Stimulated activated CD8-positive, alpha-beta memory T cell treated with anti-CD3 and anti-CD28 coated beads, Interleukin-4, amount 100 ng/mL, for 24 hours (primary cell): ENCODE data around the gene SESN3.
"Not testable (repeated sequence)": the region's sequence is repeated elsewhere in the genome, so short reads cannot be mapped to it uniquely, and the experiment has no call there.

Source experiments
- DNase-seq: peaks from one replicate; pipeline ENCODE4 v3.0.0-alpha.2; 2020; ENCODE audit warnings: low read depth

Gene SESN3

DNA sequence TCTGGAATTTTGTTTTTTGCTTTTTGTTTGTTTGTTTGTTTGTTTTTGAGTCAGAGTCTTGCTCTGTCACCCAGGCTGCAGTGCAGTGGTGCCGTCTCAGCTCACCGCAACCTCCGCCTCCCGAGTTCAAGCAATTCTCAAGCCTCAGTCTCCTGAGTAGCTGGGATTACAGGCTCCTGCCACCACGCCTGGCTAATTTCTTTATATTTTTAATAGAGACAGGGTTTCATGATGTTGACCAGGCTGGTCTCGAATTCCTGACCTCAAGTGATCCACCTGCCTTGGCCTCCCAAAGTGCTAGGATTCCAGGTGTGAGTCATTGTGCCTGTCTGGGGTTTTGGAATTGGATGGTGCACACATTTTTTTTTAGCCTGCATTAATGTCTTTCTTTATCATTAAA lies 20.9 kb upstream of the SESN3 start:
- DNase-seq: not testable (repeated sequence)

DNA sequence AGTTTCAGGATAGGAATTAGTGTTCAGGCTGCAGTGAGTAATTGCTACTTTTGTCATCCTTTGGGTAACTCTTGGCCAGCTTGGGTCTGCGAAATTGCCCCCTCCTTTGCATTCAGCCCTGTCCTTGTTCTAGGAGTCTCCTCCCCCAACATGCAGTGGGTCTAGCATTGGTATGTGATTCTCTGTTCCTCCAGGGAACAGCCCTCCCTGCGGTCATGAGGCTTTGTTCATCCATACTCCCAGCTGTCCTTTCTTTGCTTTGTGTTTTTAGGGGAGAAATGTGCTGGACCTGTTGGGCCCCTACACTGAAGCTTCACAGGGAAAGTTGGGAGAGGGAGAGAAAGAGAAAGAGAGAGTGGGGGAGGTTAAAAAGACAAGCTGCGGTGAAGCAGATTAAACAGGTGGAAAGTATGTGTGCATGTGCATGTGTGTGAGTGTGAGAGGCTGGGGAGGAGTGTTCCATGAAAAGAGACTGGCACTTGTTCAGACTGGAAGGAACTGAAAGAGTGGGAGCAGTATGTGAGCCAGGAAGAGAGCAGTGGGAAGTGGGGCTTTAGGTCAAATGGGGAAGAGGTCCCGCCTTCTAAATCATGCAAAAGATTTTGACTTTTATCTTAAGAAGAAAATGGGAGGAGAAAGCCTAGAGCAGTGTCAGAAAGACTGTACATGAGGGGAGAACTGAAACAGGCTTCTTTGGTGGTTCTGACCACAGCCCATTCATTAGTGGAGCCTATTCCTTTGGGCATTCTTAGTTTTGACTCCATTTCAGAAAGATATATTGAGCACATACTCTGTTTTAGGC lies 17.9 kb upstream of the SESN3 start:
- no peak for DNase-seq

DNA sequence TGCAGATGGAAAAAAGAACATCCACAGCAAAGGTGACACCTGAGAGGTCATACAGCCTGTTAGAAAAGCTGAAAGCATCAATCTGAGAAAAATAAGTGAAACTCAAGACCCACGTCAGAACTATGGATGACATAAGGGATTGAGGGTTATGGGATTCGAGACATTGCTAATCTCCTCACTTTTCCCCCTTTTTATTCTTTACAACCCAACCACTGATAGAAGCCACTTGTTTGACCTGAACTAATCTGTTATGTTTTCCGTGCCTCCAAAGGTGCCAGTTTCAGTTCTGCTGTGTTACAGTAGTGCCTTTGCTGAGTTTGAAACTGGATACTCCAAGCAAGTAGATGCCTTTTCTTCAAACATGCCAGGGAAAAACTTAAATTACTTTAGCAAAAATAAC lies 16.9 kb upstream of the SESN3 start:
- DNase-seq: no peak

DNA sequence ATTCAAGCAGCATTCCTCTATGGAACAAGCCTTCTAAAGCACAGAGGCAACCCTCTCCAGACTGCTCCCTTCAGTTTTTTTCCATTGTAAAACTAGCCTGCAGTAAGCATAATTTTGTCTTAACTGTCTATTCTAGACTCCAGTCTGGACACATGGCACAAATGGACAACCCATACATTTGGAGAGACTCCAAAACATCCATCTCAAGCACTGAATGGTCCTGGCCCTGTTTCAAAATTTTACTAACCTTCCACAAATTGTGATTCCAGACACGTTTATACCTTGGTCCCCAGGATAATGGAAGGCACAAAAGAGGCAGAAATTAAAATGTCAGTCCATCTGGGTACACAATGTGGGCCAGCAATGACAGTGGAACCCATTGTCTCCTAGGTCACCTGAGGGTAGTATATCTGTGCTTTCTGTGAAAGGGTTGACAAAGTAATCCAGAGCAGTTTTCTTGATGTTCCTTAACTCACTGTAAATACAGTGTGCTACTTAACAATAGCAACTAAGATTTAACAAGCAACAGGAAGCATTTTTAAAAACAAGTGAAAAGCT lies 16.2 kb upstream of the SESN3 start:
- DNase-seq: no peak

DNA sequence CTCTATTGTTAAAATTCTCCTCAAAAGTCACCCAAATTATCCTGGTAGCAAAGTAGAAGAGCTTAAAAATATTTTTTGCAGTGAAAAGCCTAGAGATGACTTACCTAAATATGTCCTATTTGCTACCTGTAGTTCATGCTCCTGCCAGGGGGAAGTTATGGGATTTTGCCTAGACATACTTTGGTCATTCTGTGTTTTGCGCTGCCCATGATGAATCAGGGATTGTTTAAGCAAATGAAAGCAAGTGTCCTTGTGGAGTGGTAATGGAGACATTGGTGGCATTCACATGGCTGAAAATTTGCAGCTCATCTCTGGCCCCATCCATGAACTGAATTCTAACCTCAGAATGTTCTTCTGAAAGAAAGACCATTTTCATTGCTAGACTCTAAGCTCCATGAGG lies 14.6 kb upstream of the SESN3 start:
- no peak for DNase-seq

DNA sequence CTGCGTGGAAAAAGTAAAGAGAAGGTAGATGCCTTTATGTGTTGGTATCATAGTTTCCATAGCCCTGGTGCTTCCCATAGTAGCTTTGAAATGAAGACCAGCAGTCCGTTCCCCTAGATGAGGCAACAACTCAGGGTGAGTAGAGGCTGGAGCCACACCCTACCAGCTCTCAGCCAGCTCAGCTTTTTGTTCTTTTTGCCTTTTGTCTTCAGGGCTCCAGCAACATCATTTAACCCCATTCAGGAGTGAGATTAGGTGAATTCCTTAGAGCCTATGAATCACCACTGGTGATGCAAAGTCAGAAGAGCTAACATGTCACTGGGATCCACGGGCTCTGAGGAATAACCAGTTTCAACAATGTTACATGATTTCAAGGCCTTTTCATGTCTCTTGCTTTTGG lies 14.0 kb upstream of the SESN3 start:
- no peak for DNase-seq

DNA sequence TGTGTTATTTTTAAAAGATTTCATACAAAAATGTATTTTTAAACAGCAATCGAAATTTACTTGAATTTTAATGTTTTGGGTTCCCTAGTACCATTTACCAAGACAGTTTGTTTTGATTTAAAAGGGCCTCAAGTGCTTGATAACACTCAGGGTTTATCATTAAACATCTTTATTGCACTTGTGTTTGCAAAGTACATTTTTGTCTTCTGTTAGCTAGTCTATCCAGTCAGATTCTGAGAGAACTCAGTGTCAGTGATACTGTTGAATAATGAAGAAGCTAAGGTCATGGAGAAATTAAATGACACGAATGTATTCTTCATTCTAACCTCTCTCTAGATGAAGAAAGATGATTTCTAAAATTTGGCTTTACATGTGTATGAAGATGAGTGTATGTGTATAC lies 12.7 kb upstream of the SESN3 start:
- DNase-seq: no peak

DNA sequence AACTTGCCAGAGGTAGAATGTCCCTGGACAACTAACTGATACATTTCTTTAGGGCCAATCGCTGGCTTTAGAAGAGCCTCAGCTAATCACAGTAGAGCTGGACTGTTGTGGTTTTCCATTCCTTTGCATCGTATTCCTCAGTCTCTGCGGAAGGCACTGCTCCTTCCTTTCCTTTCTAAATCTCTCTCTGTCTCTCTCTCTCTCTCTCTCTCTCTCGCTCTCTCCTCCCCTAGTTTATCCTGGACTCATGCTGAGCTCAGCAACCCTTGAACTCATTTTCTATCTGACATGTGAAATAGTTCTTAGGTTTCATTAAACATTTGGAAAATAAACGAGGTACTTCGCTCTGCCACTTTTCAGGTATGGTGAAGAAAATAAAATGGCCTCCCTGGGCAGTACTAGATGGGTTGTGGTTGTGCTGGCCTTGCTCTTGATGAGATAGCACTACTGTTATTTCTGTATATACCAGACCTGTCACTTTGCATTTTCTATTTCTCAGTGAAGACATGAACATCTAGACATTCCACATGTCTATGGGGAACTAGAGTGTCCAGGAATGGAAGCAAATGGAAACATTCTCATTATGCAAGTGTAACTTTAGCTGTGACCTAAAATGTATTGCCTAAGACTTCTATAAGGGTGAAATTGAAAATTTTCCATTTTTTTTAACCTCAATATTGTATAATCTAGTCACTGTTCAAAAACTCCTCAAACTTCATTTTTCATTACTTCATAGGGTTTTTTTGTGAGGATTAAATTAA lies 12.0 kb upstream of the SESN3 start:
- no peak for DNase-seq

DNA sequence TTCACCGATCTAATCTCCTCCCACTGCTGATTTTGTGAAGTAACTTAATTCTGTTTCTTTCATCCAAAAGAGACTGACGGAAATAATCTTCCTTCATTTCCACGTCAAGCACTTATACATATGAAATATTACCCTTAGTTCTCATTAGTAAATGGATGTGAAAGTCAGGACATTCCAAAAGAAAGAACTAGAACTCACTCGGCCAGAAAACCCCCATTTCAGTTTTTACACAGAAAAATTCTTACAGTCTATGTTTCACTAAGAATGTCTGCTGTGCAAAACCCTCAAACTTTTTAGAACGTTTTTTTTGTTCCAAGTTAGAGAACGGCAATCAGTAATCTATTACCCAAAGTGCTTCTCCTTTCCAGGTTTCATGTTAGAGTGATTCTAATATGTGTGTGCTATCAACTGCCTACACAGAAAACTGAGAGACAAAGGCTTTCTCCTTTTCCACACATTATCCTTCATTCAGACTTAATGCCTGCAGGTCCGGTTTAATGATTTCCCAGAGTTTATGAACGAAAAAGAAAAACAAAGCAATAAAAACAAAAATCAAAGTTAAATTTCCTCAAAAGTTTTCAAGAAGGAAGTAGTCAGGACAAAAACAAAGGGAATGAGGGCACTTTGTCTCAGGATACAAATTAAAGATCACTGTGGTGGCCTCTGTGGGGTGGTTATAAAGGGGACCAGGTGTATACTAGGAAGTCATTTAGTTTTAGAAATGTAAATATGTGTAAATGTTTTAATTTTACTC lies 11.3 kb upstream of the SESN3 start:
- no peak for DNase-seq

DNA sequence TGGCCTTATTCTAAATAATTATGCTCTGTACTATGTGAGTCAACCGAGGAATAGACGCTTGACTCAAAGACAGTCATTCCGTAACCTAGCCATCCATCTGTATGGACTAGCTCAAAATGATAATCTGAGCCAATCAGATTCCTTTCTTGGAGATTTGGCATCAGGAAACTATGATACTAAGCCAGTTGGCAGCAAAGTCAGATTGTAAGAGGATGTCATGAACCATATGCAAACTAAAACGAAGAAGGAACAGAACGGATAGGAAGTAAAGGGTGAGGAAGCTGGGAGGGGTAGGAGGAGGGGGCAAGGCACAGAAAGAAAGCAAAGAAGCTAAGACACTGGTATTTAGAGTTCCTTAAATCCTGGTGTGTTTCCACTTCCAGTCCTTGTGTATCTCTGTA lies 10.7 kb upstream of the SESN3 start:
- DNase-seq: no peak

DNA sequence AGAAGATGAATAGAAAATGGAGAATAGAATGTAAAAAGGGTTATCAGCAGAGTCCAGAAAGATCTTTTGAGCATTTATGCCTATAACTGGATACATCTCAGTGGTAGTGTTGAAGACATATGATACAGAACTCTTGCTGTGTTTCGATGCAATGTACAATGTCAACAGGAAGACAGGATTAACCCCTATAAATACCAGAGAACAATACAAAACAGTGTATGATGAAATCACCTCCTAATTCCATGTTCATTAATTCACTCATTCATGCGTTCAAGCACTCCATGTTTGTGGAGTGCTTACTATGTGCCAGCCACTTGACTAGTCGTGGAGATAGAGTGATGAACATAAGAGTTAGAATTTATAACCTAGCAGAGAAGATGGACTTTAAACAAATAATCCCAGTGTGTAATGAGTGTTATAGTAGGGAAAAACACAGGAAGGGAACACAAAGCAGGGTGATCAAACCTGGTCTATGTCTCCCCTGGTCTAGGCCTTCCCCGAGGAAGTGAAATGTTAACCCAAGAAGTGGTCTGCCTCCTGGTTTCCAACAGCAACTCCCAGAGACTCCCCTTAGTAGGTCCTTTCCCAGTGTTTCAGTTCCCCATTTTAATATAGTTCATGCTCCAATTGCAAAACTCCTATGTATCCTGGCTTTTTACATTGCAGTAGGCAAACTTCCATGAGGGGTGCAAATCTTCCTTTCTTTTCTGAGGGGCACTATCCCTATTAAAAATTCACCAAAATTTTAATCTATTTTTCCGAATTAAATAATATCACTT lies 9.1 kb upstream of the SESN3 start:
- no peak for DNase-seq

DNA sequence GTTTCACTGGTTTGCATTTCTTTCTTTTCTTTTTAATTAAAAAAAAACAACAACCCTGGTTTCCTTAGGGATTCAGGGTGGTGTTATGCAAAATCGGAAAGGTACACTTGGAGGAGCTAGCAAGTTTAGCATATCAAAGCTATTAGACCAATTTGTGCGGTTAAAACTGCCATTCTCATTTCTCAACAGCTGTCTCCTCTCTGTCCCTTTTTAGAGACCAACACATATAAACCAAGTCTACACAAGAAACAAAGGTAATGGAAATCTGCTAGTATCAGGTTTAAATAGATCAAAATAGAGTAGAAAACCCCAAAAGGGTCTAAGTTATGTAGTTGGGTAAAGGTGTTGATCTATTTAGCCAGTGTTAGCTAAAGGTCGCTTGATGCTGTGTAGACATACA lies 1.7 kb upstream of the SESN3 start:
- DNase-seq: no peak

DNA sequence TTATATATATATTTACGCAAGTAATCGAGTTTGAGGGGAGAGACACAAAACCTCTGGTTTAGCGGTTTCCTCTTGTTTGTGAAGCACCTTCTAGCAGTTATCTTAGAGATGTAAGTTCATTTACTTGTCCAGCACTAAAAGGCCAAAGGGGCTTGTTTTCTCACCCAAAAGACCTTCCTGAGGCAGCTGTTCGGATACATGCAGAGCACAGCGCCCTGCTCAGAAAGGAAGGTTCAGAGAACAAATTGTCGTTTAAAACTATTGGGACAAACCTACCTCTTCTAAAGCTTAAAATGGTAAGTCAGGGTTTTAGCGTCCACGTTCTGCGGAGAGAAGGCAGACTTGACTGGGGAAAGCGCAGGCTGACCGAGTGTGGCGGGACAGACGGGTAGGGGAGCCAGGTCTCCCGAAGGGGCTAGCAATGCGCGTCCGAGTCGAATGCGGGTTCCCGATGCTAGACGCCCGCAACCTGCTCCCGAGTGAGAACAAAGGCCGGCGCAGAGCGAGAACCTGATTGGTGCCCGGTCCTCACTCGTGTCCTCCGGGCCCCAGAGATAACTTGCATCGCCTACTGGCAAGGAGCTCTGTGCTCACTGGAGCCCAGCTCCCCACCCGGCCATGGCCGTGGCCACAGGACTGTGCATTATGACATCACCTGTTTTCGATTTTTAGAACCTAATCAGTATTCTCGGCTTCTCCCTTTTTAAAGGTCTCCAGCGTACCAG lies 1.0 kb upstream of the SESN3 start:
- DNase-seq: peak; percentile 44

DNA sequence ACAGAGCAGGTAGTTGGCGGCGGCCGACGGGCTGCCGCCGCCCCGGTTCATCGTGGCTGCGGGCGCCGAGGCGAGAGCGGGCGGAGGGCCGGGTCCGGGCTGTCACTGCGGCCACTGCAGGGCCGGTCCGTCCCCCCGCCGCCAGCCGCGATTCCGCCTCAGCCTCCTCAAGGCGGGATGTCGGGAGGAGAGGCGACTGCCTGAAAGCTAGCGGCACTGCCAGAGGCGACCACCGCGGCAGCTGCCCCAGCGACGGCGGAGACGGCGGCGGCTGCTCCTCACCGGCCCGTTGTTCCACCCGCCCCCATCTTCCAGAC lies 234 bp downstream of the SESN3 start:
- DNase-seq: no peak

DNA sequence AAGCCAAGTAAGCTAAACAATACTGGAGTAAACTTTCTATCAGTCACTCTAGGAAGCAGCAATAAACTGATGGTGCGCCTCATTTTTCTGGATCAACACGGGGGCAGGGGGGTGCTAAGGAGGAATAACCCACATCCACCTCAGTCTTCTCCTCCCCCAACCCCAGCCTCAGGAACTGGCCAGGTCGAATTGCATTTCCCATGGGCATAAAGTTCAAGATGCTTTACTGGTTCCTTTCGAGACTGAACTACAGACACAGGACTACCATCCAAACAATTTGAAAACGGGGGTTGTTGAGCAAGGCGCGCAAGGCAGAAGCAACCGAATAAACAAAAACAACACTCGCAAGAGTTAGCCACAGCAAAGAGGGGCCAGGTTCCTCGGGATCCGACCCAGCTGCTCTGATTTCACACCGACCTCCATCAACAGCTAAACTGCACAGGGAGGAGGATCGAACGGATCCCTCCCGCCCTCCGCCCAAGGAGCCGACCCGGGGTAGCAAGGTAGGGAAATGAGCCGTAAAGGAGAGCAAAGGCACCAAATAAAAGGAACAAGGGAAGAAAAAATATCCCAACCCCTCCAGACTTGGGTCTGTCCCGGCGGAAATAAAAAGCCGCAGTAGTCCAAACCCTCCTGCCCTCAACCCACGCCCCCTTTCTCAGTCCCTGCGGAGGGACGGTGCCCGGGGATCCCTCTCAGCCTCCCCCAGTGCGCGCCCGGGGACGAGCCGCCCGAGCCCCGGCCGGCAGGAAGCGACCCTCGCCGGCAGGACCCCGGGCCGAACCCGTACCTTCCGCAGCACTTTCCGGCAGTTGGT lies 801 bp downstream of the SESN3 start:
- DNase-seq: no peak

DNA sequence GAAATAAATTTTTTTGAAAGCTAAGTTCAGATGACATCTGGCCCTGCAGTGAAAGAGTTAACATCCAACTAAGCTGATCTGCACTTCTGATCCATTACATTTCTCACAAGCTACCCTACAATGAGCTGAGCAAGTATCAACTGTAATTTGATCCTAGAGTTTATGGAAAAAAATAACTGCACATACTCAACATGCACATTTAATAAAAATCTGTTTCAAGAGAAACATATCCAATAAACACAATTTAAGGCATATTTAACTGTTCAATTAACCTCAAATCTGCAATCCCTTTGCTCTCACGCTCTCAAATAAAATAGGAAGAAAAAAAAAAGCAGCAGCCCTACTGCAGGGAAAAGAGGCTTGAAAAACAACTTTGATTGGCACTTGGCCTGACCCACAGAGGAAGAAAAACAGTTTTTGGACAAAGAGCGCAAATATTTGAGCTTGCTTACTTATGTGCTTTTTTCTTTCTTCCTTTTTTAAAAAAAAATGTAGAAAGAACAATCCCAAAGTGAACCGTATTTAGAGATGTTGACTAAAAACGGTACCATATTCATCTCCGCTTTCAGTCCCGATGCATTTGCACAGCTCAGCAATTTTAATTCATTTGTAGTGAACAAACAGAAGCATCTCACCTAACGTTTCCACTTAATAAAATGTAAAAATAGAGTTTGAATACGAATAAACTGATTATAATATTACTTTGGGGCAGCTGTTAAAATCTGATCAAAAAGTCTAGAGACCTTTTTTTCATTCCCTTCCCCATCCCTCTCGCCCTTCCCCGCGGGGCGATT lies 1.6 kb downstream of the SESN3 start:
- DNase-seq: no peak

DNA sequence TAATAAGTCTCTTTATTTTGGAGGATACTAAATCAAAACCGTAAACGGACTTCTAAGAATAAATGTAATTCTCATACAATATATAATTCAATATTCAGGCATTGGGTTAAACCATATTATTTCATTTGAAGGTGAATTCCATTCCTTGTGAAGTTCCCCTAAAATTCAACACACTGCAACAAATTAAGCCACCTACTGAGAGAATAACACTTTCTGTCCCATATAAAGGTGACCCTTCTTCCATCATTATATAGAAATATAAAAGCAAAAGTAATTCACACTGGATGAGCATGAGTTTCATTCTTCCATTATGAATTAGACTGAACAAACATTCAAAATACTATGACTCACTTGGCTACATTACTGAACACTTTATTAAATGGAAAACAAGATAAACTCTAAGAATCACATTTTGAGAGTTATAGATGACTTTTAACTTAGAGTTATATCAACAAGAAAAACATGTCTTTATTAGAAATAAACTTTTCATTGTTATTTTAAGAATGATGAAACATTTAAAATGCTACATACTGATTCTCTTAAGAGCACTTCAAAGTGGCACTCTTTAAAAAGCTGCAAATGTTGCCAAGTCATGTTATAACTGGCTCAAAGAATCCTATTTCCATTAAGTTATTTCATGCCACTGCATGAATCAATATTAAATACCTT lies 2.8 kb downstream of the SESN3 start:
- DNase-seq: no peak

DNA sequence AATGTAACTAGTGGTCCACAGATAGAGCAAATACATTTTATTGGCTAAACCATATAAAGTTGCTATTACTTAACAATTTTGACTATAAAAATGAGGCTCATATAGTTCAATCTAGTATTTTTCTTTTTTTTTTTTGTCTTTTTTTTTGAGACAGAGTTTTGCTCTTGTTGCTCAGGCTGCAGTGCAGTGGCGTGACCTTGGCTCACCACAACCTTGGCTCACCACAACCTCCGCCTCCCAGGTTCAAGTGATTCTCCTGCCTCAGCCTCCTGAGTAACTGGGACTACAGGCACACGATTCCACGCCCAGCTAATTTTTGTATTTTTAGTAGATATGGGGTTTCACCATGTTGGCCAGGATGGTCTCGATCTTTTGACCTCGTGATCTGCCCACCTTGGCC lies 3.9 kb downstream of the SESN3 start:
- not testable (repeated sequence) for DNase-seq

DNA sequence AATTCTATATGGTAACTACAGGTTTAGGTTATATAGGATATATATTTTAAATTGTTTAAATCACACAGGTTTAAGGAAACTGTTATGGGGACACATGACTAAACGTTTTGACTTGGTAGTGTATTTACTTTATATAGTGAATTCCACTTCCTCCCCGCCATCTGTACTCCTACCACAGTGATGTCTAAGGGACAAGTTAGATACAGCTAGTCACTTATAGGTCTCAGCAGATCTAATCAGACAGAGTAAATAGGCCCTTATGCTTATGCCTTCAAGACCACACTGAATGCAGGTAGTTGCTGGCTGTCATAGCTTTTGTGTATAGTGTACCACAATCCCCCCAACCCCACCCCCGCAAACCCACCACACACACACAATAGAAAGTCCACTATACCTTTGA lies 8.2 kb downstream of the SESN3 start:
- DNase-seq: no peak
